GM19328 (cell line): ENCODE results near the gene USP20.

ENCODE experiments used
- ATAC-seq: cut with Tn5 transposase; IDR thresholded peaks from one replicate; pipeline ENCODE4 v1.9.1; 2021; ENCODE audit warnings: mild to moderate bottlenecking, moderate library complexity; ENCODE audit not compliant: unreplicated experiment

Gene USP20

GRCh38 chr9:129874261-129875101, 39.2 kb downstream of the USP20 start:
- ATAC-seq: no peak

GRCh38 chr9:129875181-129875611, 39.9 kb downstream of the USP20 start:
- ATAC-seq: no peak

GRCh38 chr9:129875687-129876395, 40.6 kb downstream of the USP20 start:
- ATAC-seq: no peak

GRCh38 chr9:129876815-129877214, 41.6 kb downstream of the USP20 start:
- ATAC-seq: no peak

- ATAC-seq: no peak
Observed at GRCh38 chr9:129878291-129878690, 43.0 kb downstream of the USP20 start.

- ATAC-seq: no peak
Observed at GRCh38 chr9:129879103-129879699, 43.9 kb downstream of the USP20 start.

- no peak for ATAC-seq
Observed at GRCh38 chr9:129879991-129880653, 44.9 kb downstream of the USP20 start.

GRCh38 chr9:129880654-129881546, 45.6 kb downstream of the USP20 start:
- no peak for ATAC-seq

- ATAC-seq: no peak
Observed at GRCh38 chr9:129881547-129882324, 46.5 kb downstream of the USP20 start.

GRCh38 chr9:129884220-129885017, 49.2 kb downstream of the USP20 start:
- ATAC-seq: peak; percentile 36

GRCh38 chr9:129885018-129885669, 49.9 kb downstream of the USP20 start:
- no peak for ATAC-seq

- no peak for ATAC-seq
Observed at GRCh38 chr9:129885670-129886106, 50.4 kb downstream of the USP20 start.

GRCh38 chr9:129886226-129887174, 51.2 kb downstream of the USP20 start:
- ATAC-seq: no peak

GRCh38 chr9:129887334-129888292, 52.4 kb downstream of the USP20 start:
- ATAC-seq: no peak

- peak; percentile 53 for ATAC-seq
Observed at GRCh38 chr9:129888293-129889121, 53.2 kb downstream of the USP20 start.
